Activated CD8-positive, alpha-beta memory T cell treated with anti-CD3 and anti-CD28 coated beads, Interleukin-2, amount 50 U/mL, for 48 hours (primary cell): Measurements from ENCODE around the gene CERS6.
"Not testable (repeated sequence)": the region's sequence is repeated elsewhere in the genome, so short reads cannot be mapped to it uniquely, and the experiment has no call there.

Experiments used
- DNase-seq: peaks from one replicate; pipeline ENCODE4 v3.0.0-alpha.2; 2020

CERS6 gene

DNA sequence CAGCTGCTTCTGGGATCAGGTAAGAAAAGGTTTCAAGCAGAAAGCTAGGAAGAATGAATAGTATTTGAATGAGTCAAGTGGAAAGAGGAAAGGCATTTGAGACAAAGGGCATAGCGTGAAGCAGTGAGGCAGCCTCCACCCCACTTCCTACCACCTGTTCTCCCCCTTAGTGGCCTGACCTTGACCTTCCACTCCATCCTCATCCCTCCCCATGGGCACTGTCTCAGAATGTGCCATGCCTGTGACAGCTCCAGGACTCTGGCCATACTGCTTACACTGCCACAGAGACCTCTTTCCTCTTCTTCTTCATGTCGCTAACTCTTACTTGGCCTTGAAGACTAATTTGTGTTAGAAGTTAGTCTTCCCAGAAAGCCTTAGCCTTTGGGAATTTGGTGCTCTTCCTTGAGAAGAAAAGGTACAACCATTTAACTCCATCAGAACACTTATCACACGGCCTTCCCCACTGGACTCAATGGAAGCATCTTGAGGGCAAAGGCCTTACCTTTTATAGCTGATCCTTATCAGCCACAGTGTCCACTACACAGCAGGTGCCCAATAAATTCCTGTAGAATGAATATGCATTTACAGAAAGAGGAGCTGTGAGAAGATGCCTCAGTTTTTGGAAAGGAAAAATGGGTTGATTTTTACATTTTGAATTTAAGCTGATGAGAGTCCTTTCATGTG lies 331.2 kb downstream of the CERS6 start:
- DNase-seq: no peak

DNA sequence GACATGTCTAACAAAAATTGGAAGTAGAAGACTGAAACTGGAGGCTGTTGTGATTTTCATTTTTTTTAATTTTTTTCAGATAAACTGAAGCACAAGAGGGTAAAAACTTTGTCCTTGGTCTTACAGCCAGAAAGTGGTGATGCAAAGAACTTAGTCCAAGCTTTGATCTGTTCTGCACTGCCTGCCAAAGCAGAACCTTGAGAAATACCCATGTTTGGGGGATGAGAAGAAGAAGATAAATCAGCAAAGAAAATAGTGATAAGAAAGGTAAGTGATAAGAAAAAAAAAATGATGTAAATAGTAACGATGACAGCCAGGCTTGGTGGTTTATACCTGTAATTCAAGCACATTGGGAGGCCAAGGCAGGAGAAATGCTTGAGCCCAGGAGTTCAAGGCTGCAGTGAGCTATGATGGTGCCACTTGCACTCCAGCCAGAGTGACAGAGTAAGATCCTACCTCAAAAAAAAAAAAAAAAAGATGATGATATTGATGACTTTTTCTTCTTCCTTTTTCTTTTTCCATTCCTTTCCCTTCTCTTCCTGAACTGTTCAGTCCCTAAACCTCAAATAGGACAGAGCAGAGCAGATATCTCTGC lies 331.8 kb downstream of the CERS6 start:
- DNase-seq: no peak

DNA sequence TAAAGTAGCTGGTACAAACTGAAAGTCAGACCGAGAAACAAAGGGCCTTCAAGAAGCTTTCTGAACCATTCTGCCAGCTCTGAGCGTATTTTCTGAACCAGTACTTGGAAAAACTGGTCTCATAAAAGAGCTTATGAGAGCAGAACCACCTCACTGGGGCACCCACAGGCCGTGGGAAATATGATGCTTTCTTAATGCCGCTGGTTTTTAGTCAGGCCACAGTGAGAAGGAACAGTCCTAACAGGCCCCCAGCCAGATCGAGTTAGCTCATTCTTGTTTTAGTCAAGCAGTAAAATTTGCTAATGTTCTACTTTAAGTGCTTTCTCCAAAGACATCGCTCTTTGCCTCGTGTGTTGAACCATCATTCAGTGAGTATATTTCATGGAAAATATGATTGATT lies 333.7 kb downstream of the CERS6 start:
- no peak for DNase-seq

DNA sequence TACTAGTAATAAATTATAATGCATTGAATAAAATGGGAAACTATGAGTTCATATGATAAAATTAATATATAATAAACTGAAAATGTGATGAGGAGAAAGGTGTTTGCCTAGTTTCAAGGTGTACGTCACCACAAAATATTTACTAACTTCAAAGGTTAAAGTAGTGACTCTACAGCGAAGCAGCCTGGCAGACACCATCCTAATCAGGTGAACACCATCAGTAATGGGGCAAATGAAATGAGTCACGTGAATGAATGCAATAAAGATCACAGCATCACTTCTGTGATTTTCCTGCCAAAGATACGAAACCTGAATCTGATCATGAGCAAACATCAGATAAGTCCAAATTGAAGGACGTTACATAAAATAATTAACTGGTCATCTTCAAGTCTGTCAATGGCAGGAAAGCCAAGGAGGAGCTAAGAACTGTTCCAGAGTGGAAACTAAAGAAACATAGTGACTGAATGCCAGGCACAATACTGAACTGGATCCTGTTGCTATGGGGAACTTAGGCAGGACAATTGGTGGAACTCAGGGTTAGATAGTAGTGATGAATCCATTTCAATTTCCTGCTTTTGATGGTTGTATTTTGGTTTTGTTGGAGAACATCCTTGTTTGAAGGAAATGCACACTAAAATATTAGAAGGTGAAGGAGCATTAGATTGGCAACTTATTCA lies 334.3 kb downstream of the CERS6 start:
- no peak for DNase-seq

DNA sequence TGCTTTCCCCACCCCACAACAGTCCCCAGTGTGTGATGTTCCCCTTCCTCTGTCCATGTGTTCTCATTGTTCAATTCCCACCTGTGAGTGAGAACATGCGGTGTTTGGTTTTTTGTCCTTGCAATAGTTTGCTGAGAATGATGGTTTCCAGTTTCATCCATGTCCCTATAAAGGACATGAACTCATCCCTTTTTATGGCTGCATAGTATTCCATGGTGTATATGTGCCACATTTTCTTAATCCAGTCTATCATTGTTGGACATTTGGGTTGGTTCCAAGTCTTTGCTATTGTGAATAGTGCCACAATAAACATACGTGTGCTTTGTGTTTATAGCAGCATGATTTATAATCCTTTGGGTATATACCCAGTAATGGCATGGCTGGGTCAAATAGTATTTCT lies 335.1 kb downstream of the CERS6 start:
- not testable (repeated sequence) for DNase-seq

DNA sequence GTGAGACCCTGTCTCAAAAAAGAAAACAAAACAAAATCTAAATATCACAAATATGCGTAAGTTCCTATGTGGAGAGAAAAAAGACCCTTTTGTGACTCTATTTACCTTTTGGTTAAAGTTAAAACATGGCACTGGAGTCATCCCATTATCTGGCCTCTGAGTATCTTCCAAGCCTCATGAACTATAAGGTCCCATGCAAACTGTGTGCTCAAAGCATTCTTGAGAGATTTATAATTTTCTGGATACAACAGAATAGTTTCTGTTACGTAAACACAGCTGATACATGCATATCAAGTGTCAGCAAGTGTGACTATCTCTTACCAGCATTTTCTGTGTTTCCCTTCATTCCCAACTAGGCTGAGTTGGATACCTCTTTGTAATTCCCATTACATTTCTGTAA lies 337.5 kb downstream of the CERS6 start:
- DNase-seq: no peak

DNA sequence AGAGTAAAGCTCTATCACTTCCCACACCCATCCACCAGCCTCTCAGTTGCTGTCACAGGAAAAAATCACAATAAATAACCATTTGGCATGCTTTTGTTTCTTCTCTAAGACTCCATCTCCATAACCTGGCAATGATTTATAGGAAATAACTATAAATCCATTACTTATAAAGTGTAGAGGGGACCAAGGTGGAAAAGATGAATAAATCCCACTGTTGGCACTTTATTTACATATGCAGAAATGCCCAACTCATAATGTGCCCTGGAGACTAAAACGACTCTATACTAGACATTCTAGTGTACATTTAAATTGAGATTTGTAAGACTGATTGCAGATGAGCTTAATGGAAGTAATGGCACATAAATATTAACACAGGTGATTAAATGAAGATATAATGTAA lies 338.9 kb downstream of the CERS6 start:
- DNase-seq: no peak

DNA sequence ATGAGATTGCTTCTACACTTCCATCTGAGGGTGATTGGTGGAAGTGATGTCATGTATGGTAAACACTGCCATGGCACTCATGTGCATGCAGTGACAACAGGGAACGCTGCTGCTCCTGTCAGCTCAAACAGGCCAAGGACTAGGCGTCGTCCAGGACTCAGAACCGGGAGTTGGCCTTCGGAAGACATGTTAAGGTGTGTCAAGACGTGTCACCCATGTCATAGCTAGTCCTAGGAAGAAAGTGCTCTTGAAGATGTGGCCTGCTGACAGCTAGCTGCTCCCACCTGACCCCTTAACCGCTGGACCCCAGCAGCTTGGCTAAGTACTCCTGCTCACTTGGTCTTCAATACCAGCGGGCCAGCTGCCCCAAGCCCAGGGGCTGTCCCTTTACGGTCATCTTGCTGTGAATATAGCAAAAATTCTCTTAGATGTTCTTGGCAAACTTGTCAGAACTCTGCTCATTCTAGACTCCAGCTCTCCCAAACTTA lies 340.1 kb downstream of the CERS6 start:
- no peak for DNase-seq

DNA sequence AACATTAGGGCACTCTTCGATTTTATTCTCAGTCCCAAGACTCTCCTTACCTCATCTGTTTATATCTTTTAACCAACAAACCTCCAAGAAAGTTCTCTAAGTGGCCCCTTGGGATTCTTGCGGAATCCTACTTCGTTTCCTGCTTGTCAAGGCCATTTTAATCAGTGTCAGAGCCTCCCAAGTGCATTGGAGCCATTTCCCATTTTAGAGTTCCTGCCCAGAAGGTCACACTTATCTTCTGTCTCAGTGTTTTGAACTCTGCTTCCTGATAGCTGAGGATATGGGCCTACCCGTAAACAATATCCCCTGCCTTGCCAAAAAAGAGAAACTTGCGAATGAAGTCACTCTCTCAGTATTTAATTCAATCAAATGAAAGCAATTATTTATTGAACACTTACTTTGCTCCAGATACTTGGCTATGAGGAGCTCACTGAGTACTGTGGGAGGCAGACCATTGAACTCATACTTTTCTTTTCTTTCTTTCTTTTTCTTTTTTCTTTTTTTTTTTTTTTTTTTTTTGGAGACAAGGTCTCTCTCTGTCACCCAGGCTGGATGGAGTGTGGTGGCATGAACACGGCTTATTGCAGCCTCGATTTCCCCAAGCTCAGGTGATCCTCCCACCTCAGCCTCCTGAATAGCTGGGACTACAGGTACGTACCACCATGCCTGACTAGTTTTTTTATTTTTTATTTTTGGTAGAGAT lies 340.7 kb downstream of the CERS6 start:
- no peak for DNase-seq

DNA sequence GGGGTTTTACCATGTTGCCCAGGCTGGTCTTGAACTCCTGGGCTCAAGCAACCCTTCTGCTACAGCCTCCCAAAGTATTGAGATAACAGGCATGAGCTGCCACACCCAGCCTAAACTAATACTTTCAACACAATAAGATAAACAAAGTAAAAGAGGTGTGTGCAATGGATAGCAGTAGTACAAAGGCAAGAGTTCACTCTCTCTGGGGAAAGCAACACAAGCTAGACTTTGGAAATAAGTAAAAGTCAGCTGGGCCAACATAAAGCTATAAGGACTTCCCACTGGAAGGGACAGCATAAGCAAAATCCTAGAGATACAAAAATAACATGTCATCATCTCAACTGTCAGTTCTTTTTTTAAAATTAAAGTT lies 341.2 kb downstream of the CERS6 start:
- no peak for DNase-seq

DNA sequence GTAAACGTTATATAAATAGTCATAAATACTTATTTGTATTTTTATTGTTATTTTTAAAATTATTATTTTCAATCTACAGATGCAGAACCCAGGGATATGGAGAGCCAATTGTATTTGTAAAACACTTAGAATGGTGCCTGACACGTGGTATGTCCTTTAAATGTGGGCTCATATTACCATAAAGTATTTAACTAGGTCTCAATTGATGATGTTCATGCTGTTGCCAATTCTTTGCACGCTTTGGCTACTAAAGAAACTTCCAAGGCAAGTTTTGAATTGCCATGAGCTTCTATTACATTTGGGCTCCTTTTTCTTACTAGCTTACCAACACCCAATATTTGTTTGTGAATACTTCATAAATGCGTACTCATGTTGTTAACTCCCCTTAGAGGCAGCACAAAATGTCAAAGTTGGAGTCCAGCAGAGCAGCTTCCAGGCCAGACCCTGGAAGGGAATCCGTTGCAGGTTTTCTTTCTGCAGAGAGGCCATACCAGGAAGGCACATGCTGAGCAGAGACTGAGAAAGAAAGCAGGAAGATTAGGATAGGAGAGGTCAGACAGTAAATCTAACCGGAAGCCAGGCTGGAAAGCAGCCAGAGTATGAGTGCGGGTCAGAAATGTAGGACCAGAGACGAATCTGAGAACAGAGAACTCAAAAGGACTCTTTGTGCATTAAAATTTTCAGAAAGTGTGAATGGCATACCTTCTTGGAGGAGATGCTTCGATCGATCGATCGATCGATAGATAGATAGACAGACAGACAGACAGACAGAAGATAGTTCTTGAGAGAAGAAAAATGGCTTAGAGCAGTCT lies 342.2 kb downstream of the CERS6 start:
- no peak for DNase-seq

DNA sequence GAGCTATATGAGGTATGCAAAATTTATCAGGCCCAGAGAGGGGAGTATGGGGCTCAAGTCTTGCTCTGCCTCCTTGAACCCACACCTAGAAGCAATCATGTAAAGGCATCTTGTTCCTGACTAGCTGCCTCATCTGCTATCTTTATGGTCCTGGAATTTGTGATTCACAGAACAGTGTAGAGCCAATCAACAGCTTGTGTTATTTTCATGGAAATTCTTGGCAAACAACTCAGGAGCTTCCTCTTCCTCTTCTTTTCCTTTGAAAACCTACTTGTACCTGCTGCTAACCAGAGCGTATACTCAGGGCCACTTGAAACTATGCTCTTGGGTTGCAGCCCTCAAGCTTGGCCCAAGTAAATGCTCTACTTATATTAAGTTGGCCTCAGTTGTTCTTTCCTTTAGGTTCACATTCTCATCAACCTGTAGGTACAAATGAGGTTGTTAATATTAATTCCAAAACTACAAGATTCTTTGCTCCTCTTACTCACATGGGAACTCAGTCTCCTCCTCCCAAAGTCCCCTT lies 342.9 kb downstream of the CERS6 start:
- no peak for DNase-seq

DNA sequence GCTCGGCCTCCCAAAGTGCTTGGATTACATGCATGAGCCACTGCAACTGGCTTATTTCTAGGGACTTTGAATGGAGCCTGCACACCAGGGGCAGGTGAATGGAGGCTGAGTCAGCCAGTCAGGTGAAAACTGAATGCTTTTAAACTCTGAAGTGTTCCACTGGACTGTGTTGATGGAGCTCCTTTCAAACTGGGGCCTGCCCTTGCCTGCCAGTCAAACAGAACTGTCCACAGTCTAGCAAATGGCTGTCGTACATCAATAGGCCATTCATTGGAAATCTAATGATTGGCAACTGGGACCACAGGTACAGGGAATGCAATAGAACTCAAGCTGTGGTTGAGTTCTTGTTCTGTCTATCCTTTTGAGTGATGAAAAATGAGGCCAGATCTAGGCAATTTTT lies 345.4 kb downstream of the CERS6 start:
- no peak for DNase-seq

DNA sequence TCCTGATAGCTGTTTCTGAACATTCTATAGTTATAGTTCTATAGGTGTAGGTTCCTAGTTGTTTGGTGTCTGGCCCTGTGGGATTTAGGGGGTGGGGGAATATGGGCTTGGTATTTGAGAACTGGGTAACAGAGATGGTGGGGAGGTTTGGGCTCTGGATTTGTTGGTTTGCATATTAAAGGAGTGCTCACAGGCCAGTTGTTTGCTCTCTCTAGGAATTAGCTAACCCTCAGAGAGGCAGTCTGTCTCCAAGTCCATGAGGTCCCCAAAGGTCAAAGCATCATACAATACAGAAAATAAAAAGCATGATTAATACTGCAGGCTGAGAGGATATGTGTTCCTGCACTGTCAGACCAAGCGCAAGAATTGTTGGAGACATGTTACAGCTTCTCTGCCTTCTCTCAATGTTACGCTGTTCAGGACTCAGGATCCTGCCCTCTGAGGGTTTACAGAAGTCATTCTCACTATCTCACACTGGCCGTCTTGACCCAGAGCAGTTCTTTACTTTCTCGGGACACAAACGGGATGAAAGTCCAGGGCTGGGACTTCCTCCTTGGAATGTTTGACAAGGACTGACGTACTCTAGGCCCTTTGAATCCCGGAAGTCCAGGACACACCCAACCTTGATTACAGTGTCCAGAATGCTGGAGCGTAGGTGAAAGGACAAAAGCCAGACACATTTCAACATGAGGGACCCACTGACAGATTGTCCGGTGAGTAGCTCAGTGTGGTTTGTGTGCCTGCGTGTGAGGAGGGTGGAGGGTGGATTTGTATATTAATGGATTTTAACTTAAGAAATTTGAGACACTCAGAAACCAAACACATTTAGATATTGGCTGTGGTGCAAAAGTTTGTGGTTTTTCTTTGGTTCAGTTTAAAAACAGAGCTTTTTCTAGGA lies 346.1 kb downstream of the CERS6 start, which contains the start of gene NOSTRIN:
NOSTRIN (plus strand) TSS at position 677 of the 898 bp plus-strand sequence; CDS start at position 687, 10 bp downstream.
- no peak for DNase-seq

DNA sequence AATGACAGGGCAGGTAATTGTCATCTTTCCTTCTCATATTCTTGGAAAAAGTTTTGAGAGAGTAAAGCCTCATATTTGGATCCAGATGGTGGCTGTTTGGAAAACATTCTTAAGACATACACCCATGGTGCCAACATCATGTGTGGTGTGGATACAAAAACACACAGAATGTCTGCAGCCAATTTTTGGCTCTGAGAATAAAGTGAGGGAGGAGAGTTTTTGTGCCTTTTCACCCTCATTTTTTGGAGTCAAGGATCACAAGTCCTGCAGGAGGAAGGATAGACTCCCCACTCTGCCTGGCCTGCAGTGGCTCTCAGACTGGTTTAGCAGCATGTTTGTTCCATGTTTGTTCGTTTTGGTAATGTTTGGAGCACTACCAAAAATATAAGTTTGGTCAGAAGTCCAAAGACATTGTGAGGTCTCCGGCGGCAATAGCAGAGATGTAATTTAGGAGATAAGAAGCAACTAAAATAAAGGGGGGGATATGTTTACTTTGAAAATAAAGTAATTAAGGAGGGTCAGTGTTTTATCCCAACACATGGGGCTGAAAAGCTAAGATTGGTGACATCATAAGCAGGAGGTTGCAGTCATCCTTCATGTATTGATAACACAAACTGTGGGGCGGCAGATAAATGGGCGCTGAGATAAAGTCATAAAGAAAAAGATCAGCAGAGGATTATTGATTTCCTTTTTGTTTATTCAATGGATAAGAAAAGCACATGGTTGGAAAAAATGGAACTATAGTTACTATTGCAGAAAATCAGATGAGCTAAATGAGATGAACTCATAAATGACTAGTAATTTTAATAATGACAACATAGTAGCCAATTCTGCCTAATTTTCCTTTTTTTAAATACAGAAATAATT lies 347.0 kb downstream of the CERS6 start:
- no peak for DNase-seq

DNA sequence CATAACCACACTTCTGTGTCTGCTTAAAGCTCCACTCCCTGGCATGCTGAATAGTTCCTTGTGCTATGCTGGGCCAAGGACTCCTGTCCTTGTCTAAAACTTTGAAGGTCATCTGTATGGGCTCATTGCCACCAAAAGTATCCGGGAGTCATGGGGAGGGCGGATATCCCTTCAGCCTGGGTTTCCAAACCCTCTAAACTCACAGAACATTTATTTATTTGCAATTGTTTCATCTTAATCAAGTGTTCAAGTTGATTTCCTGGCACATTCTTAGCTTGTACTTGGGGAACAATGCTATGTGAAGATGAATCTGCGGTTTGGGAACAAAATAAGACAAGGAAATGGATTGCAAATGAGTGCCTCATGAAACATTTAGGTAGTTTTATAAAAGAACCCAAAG lies 348.1 kb downstream of the CERS6 start:
- no peak for DNase-seq

DNA sequence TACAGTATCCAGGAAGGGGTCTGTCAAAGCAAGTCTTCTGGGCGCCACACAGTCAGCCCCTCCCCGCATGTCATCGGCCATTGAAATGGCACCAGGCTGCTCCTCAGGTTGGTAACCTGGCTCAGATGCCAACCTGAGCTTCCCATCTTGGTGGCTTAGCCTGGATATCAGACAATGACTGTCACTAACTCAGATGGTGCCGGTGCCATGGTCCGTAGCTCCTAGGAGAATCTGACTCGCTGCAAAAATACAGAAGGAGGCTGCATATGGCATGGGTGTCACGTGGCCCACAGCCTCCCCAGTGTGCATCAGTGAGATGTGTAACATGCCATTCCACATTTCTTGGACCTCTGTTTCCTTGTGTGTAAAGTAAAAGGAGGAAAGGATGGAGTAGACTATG lies 349.5 kb downstream of the CERS6 start:
- DNase-seq: no peak

DNA sequence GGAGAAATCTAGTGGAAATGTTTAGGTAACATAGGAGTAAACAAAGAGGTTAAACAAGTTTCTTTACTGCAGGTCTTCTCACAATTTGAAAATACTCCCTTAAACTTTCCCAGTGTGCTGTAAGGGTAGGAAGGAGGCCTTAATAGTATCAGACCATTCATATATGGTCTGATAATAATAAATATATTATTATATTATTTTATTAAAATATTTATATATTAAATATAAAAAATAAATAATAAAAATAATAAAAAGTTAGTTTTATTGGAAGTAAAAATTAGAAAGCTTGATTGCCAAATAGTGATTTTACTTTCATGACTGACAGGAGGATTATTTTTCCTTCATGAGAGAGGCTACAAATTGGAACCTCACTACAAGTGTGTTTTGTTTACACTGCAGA lies 353.5 kb downstream of the CERS6 start:
- DNase-seq: no peak

DNA sequence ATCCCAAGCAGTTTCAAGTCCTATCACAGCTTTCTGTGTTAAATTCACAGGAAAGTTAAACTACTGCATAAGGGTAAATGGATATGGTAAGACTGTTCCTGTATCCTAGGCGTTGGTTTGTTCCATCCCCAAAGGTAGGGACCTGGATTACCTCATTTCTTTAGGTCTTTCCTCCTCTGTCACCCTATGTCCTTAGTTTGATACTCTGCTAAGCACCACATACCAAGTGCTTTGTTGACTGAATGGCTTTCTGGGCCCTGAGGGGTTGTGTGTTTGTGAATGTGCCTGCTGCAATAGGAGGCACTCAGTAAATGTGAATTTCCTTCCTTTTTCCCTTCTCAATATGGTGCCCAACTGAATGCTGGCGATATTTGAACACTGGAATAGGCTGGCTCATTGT lies 354.2 kb downstream of the CERS6 start:
- DNase-seq: no peak

DNA sequence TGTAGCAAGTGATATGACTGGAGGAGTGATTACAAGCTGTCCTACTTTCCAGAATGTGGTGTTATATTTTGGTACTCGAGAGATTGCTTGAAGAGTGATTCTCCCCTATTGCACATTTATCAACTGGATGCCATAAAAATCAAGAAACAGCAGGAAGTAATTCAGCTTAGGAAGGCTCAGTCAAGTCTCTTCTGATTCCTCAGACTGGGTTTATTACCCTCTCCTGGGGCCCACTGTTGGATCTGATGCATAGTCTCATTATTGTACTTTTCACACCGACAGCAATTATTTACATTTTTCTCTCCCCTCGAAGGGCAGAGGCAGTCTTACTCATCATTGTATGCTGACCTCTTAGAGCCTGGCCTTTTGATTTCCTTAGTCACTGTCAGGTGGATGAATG lies 355.6 kb downstream of the CERS6 start:
- DNase-seq: no peak
